SIG-M5 treated with dmso at 0.1 percent for 504 hours (cell line): ENCODE results near the gene MIAT.
"Not testable (repeated sequence)": the region's sequence is repeated elsewhere in the genome, so short reads cannot be mapped to it uniquely, and the experiment has no call there.

Source experiments
- DNase-seq: peaks from one replicate; lab custom pipeline; 2025; ENCODE audit not compliant: unreplicated experiment; lab: John Stamatoyannopoulos, UW

The MIAT gene

DNA sequence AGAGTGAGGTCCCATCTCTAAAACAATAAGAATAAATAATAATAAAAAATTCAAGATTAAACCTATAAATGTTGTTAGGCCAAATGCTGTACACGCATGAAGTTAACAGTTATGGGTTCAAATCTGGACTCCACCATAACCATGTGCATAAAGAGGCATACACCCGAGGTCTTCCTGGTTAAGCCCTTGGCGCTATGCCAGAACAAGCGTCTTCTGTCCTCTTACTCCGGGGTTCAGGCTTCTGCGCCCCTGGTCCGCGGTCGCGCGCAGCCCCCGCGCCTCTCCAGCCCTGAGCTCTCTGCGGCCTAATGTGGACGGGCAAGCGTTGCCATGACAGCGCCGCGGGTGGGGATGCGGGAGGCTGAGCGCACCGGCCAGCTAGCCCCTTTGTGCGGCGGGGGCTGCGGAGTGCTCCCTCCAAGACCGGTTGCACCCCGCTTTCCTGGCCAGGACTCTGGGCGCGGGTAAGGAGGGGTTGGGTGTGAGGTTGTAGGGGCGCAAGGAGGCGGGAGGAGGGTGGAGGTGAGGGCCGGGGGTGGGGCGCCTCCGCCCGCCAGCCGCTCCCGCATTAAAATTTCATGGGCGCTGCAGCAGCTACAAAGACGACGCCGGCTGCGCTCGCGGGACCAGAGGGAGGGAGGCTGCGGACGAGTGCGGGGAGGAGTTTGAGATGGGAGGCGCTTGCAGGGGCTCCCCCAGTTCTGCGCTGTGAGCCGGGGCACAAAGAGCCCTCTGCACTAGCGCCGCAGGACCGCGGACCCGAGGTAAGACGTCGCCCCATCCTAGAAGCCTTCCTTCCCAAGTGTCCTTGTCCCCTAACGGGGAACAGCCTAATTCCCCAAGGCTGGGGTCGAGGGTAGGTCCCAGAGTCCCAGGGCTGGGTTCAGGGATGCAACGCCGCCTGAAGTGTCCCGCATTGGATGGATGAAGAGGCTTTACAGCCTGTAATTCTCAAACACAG lies at the start of gene MIAT:
MIAT (plus strand) TSS at position 698 of the 961 bp plus-strand sequence.
- DNase-seq = no peak

DNA sequence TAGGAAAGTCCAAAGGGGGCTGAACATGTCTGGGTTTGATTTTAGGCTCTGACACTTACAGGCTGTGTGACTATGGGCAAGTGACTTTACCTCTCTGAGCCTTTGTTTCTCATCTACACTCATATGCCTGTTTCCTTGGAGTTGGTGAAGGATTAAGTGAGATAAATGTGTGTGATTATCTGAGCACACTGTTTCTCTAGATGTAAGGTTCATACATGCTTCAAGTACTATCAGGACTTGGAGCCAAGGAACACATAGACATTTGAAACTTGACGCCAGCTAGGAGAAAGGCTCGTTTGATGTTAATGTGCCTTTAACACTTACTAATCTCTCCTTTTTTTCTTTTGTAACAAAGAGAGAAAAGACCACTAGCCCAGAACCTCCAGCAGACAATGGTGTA lies 49.3 kb upstream of the MIAT start:
- no peak for DNase-seq

DNA sequence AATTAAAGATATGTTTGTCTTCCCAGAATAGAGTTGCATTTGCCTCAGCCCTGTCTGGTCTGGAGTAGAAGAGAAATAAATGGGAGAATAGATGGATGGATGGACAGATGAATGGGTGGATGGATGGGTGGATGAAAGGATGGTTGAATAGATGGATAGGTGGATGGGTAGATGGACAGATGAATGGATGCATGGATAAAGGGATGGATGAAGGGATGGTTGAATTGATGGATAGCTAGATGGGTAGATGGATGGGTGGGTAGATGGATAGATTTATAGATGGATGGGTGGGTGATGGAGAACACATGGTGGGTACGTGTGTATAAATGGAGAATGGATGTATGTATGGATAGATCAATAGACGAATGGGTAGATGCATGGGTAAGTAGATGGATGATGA lies 48.1 kb upstream of the MIAT start:
- no peak for DNase-seq

DNA sequence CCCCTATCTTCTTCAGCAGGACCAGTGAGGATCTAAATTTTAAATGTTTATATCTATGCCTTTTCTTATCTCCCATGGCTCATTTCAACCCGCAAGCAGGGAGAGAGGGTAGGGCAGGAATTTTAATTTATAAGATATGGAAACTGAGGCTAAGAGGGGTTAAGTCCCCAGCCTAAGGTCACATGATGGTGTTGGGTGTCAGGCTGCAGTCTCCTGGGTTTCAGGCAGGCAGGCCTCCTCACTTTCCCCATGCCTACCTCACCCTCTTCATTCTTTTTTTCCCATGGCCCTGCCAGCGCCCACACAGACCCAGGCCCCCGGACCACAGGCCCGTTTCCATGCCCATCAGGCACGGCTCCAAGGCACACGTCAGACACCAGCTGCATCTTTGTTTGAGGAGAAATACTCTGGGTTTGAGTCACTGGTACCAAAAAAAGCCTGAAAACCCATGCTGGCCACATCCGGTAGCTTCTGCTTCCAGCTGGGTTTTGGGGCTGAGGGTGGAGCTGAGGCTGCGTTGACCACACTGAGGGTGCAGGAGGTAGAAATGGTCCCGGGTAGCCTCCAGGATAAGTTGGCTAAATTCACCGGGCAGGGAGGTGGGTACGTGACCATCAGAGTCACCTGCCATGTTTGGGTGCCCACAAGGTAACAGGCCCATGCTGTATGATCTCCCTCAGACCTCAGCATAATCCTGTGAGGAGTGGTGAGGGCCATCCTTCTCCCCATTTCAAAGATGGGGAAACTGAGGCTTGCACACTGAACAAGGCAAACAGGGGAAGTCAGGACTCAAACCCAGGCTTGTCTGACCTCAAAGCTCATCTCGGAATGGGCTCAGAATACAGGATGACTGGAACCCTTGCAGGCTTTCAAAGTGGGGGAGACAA lies 47.1 kb upstream of the MIAT start:
- DNase-seq = peak; percentile 69

DNA sequence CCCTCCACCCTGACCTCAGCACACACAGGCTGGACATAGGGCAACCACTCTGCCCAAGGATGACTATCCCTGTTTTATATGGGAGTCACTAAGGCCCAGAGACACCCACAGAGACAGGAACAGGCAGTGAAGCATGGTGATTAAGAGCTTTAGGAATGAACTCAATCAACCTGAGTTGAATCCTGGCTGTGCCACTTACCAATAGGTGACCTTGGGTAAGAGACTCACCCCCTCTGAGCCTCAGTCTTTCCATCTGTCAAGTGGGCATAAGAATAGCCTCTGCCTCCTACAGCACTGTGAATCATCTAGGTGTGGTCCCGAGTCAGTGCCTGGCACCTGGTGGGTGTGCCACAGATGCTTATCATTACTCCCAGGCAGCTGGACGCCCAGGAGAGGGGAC lies 46.4 kb upstream of the MIAT start:
- no peak for DNase-seq

DNA sequence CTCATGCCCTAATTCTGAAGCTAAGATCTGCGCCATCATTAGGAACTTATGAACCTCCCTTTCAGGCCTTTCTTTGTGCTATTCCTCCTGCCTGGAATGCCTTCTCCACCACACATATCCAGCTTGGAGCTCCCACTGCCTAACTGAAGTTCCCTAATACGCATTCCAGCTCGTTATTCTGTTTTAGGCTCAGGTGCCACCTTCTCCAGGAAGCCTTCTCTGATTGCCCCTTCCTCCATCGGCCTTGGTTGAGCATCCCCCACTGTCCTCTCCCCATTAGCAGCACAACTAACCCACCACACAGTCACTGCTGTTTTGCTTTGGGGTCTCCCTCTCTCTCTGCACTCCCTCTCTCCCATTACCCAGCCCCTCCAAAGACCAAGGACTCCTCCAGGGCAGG lies 44.7 kb upstream of the MIAT start:
- no peak for DNase-seq

DNA sequence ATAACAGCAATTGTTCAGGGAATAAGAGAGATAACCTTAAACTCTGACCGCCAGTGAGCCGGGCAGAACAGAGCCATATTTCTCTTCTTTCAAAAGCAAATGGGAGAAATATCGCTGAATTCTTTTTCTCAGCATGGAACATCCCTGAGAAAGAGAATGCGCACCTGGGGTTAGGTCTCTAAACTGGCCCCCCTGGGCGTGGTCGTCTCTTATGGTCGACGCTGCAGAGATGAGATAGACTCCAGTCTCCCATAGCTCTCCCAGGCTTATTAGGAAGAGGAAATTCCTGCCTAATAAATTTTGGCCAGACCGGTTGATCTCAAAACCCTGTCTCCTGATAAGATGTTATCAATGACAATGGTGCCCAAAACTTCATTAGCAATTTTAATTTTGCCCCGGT lies 43.6 kb upstream of the MIAT start:
- not testable (repeated sequence) for DNase-seq

DNA sequence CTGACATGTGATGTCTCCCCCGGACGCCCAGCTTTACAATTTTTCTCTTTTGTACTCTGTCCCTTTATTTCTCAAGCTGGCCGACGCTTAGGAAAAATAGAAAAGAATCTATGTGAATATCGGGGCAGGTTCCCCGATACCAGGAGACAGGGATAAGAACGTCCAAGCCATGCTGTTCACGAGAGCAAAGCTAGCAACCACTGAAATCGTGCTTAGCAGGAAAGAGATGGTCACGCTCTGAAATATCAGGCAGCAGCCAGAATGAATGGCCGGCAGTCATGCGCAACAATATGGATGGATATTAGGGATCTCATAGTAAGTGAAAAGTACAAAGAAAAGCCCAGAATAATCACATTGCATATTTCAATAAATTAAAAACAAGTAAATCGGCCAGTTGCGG lies 43.1 kb upstream of the MIAT start:
- no peak for DNase-seq

DNA sequence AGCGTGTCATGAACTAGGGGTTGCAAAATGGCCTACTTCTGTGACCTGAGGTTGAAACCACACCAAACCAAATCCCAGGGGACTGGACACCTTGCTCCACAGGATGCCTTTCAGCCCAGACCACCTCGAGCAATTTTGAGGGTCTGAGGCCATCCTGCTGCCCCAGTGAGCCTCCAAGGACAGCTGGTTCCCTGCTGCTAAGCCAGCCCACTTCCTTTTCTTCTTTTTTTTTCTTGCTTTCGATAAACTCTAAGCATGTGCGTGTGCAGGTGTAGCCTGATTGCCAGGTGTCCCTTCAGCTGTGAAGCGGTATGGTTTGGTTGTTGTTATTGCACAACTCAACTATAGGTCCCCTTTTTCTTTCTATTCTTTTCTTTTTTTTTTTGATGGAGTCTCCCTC lies 42.2 kb upstream of the MIAT start:
- DNase-seq = no peak

DNA sequence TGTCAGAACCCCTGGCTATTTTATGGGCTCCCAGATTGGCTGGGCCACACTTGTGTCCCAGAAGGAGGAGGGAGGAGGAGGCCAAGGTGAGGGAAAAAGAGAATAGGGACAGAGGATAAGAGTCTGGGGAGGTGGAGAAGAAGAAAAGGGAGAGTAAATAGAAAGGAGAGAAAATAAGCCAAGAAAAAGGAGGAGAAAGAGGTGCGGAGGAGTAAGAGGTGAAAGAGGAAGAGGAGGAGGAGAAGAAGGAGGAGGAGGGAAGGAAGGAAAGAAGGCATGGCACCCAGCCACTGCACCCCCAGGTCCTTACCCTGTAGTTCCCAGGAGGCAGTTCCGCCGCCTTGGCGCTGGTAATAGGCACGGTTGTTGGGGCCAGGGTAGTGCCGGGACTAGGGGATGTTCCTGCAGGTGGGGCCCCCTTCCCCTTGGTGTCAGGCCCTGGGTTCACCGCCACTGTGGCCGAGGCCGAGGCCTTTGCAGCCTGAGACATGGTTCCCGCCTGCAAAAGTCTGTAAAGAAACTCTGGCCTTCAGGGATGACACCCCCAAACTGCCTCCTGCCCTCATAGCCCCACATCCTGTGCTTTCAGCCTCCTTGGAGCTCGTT lies 41.5 kb upstream of the MIAT start:
- DNase-seq = no peak

DNA sequence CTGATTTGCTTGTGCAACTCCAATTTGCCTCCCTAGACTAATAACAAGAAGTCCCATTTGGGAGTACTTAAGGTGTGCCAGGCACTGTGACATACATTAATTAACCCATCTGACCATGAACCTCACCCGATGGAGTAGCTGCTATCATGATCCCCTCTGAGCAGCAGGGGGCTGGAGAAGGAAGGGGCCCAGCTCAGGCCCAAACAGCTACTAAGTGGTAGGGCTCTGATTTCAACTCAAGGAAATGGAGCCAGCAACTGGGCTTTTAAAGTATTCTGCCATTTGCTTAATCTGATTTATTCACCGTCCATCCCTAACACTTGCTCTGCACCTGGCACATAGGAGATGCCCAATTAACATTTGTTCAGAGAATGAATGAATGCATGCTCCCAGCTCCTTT lies 40.7 kb upstream of the MIAT start:
- no peak for DNase-seq

DNA sequence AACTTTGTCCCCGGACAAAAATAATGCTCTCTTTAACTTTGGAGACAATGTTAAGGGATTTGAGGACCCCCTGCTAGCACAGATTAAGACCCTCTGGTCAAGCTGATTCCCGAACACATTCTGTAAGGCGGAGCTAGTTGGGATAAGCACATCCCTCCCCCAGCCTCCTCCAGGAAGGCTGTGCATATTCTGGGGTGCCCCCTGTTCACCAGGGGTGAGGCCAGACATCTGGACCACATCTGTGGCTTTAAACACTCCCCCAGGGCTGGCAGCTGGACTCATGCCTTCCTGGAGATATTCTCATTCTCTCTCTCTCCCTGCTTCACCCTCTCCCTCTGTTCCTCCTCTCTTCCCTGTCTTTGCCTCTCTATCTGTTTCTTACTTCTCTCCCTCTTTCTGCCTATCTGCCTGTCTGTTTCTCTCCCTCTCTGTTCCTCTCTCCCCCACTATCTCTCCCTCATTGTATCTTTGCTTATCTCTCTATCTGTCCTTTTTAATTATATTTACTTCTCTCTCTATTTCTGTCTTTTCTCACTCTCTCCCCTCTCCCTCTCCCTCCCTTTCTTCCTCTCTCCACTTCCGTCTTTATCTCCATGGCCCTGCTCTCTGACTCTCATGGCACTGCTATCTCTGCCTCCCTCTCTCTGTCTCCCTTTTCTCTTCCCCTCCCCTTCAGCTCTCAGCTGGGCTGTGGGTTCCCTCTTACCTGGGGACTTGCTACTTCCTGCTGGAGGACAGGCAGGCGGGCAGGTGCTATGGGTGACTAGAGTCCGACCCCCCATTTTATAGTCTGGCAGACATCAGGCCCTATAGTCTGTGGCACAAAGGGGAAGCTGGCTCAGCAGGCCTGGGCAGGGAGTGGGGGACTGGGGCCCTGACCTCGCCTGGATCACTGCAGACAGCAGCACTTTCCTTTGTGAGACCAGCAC lies 39.9 kb upstream of the MIAT start, which contains the start of gene CRYBB1:
CRYBB1 (minus strand) TSS at position 757 of the 929 bp plus-strand sequence. CDS start 1,708 bp downstream, outside the sequence.
- no peak for DNase-seq

DNA sequence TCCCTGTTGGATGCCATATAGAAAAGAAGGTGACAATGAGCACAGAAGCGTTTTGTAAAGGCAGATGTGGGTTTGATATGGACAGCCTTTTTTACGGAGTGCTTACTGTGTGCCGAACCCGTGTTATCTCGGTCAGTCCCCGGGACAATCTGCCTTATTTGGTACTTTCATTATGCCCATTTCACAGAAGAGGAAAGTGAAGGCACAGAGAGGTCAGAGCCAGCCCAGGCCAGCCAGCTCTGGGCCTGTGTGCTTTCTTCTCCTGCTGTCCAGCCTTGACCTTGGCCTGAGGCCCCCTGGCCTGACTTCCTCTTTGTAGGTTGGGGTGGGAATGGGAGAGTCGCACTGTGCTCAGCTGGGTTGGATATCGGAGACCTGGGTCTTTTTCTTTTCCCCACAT lies 38.9 kb upstream of the MIAT start:
- no peak for DNase-seq

DNA sequence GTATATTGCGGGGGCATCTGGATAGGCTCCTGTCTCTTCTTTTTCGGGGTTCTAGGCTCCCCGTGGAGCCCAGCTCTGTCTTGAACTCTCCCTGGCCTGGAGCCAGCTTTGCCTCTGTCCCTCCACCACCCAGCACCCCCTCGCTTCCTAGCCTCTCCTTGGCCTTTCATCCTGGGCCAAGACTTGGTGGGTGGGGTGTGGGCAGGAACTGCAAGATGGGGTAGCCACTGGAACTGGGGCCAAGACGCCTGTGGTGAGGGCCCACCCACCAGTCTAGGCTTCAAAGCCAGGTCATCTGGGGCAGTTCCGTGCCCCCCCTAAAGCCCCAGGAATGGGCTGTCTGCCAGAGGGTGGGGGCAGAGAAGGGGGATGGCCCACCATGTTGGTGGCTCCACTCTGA lies 37.9 kb upstream of the MIAT start:
- DNase-seq = no peak

DNA sequence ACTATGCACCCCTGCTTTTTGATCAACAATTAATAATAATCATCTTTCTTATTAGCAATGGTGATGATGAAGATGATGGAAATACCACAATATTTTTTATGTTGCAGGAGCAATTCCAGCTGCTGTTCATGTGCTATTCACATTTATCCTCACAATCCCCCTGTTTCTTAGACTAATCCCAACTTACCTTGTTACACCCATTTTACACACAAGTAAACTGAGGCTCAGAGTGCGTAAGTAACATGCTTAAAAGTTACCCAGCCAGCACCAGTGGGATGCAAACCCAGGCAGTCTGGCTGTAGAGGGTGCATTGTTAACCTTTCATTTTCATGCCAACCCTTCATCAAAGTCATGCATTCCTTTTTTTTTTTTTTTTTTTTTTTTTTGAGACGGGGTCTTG lies 37.2 kb upstream of the MIAT start:
- no peak for DNase-seq

DNA sequence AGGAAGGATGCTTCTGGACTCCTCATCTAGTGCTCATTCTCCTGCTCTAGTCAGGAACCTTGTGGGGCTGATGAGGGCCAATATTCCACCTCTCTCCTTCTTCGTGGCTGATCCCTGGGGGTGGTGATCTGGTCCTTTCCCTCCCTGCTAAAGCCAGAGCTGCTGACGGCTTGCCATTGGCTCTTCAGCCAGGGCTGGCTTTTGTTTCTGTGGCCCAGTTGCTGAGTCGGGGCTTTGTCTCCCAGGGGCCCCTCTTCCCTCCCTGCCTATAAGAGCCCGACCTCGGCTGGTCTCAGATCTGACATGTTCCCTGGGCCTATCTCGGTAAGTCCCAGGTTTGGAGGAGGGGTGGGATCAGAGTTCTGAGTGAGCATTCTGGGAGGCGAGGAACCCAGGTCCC lies 35.7 kb upstream of the MIAT start, which contains the start of gene CRYBA4:
CRYBA4 (plus strand) TSS at position 301 of the 400 bp plus-strand sequence. CDS start 634 bp downstream, outside the sequence.
- no peak for DNase-seq

DNA sequence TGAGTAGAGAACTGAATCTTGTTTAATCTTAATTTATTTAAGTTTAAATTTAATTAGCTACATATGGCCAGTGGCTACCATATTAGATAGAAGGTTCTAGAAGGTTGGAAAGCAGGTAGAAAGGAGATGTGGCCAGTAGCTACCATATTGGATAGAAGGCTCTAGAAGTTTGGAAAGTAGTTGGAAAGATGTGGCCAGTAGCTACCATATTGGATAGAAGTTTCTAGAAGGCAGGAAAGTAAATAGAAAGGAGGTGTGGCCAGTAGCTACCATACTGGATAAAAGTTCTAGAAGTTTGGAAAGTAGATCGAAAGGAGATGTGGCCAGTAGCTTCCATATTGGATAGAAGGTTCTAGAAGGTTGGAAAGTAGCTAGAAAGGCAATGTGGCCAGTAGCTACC lies 33.4 kb upstream of the MIAT start:
- DNase-seq = no peak

DNA sequence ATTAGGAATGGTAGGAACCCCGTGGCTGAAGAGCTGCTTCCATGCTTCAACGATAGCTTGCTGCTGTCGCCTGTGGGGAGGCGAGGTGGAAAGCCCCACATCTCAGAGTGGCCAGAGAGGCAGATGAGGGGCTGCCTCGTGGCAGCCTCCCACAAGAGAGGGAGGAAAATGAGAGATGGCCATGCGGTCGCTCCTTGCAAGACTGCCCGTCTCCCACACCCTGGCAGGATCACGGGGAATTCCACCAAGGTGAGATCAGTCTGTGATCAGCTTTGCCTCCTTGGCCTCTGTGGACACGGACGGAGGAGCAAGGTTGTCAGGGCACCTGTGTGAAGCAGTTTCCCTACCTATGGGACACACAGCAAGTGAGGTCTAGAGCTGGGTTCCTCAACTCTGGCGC lies 32.6 kb upstream of the MIAT start:
- no peak for DNase-seq

DNA sequence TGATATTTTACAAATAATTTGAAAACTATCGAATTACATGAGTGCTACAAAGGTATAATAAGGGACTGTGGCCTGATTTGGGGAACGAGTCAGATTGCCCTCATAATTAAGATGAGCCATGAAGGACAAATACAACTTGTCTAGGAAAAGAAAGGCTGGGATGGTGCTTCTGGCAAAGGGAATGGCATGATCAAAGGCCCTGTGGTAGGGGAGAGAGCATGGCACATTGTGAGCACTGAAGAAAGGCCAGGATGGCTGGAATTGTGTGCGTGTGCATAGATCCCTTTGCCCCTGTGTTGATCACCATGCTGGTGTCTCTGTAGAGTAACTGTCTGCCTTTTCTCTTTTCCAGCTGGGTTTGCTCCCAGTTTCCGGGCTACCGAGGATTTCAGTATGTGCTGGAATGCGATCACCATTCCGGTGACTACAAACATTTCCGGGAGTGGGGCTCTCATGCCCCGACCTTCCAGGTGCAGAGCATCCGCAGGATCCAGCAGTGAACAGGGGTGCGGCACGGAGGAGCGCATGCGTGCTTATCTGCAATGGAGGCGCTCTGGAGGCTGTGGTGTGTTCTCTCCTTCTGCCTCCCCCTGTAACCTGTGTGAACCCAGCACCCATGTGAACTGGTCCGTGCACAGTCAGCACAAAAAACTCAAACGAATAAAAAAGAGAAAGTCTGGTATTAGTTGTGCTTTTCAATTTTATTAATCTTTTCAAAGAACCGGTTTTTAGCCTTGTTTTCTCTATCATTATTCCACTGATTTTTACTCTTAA lies 27.2 kb upstream of the MIAT start:
- no peak for DNase-seq
